Measurements from ENCODE around the gene GPC5.

- TF ChIP-seq CTCF (IDR thresholded peaks at IDR 0.05) (no peak), EZH2 (IDR thresholded peaks at IDR 0.05) (no peak)
These were observed 1515.4 kb downstream of the GPC5 start for GRCh38 chr13:92913840-92914239.
